ENCODE data around the gene IGSF8. TPM values are rescaled to one million over a fixed set of nuclear protein-coding genes. Genes with fewer than 3 reads are reported as not detected.

IGSF8 gene
- total RNA-seq, 1 donor from 2014 or later, result 37.5 TPM

GRCh38 chr1:160101717-160102522, 3.5 kb upstream of the IGSF8 start:
- Histone ChIP-seq H3K4me1 (peaks cover 19% of the 10 kb centered on the region), H3K4me3 (no peak overlapping the region), H3K27ac (peak overlapping the region; percentile 63), H3K36me3 (no peaks in the 10 kb centered on the region), H3K9me3 (no peaks in the 10 kb centered on the region), H3K27me3 (no peaks in the 10 kb centered on the region)
- ATAC-seq, result no peak
- no peak for DNase-seq
- intact Hi-C loops (cut with DNase I), result loop anchor here (5.0 kb wide), 1 partner anchor 190 kb away; no protein-coding TSS in a partner anchor
- TF ChIP-seq, protein P1, sequence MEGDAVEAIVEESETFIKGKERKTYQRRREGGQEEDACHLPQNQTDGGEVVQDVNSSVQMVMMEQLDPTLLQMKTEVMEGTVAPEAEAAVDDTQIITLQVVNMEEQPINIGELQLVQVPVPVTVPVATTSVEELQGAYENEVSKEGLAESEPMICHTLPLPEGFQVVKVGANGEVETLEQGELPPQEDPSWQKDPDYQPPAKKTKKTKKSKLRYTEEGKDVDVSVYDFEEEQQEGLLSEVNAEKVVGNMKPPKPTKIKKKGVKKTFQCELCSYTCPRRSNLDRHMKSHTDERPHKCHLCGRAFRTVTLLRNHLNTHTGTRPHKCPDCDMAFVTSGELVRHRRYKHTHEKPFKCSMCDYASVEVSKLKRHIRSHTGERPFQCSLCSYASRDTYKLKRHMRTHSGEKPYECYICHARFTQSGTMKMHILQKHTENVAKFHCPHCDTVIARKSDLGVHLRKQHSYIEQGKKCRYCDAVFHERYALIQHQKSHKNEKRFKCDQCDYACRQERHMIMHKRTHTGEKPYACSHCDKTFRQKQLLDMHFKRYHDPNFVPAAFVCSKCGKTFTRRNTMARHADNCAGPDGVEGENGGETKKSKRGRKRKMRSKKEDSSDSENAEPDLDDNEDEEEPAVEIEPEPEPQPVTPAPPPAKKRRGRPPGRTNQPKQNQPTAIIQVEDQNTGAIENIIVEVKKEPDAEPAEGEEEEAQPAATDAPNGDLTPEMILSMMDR (IDR thresholded peaks at IDR 0.05), result no peak

DNA sequence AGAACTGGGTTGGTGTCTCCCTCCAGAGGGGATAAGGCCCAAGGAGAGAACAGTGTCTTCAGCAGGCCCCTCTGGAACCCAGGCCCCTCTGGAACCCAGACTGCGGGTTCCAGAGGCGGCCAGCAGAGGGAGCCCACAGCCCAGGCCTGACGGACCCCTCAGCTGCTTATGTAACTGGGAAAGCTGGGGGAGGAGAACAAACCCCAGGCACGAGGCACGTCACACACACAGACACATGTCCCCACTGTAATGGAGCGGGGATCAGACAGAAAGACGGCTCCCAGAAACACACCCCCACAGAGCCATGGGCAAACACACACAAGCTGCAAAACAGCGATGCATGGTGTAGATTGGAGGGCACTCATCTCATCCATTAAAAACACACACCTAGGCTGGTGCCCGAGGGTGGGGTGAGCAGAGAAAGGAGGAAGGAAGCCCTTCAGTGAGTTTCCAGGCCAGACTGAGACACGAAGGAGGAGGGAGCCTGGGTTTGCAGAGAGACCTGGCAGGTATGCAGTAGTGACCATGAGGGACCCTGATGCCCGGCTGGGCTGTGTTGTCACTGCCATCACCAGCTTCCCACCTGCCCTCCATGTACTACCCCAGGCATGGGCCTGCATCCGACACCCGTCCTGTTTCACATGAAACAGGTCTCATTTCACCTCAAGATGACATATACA, 2.8 kb upstream of the IGSF8 start:
- no peaks in the 10 kb centered on the region for H3K27me3 ChIP-seq
- TF ChIP-seq, protein P1 (IDR thresholded peaks at IDR 0.05), result peak; percentile 85
- intact Hi-C loops (cut with DNase I), result loop anchor here (5.0 kb wide), 1 partner anchor 191 kb away; no protein-coding TSS in a partner anchor
- H3K4me3 ChIP-seq, result no peak overlapping the region
- ATAC-seq, result peak; percentile 64
- no peaks in the 10 kb centered on the region for H3K36me3 ChIP-seq
- peak; percentile 89 for DNase-seq
- peak overlapping the region; percentile 63 for H3K27ac ChIP-seq
- H3K9me3 ChIP-seq, result no peaks in the 10 kb centered on the region
- peaks cover 26% of the 10 kb centered on the region for H3K4me1 ChIP-seq

GRCh38 chr1:160099716-160100375, 1.4 kb upstream of the IGSF8 start:
- intact Hi-C loops (cut with DNase I), result loop anchor here (5.0 kb wide), 1 partner anchor 192 kb away; no protein-coding TSS in a partner anchor

DNA sequence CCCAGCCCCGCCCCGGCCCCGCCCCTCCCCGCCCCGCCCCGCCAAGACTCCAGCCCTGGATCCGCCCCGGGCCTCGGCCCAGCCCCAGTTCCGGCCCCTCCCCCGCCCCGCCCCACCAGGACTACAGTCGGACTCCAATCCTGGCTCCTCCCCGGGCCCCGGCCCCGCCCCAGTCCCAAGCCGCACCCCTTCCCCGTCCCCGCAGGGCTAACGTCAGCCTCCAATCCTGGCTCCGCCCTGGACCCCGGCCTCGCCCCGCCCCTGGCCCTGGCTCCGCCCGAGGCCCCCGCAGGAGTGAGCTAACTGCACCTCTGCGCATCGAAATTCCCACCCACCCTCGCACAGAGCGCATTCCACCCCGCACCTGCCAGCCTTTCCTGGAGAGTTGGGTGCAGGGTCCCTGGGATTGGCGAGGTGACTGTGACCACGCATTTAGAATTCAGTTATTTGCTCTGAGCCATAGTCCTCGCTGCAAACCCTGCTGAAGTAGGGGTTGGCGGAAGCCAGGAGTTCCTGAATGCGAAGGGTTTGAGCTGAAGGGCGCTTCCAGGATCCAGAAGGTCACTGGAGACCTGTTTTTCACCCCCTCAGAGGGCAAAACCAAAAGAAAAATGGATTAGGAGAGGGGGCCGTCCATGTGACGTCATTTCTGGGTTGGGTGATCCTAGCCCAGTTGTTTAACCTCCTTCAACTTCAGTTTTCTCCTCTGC, 588 bp upstream of the IGSF8 start:
- Histone ChIP-seq H3K27me3 (no peaks in the 10 kb centered on the region), H3K4me1 (peaks cover 28% of the 10 kb centered on the region), H3K4me3 (peak overlapping the region; percentile 77), H3K27ac (peak overlapping the region; percentile 98), H3K36me3 (peaks cover 7% of the 10 kb centered on the region), H3K9me3 (no peaks in the 10 kb centered on the region)
- TF ChIP-seq, protein P1 (IDR thresholded peaks at IDR 0.05), result no peak
- ATAC-seq, result peak; percentile 89
- intact Hi-C loops (cut with DNase I), result no loop called here
- peak; percentile 99 for DNase-seq

More at GRCh38 chr1:160099716-160100375, 1.4 kb upstream of the IGSF8 start:
- Histone ChIP-seq H3K27ac (peak overlapping the region; percentile 98), H3K9me3 (no peaks in the 10 kb centered on the region), H3K27me3 (no peaks in the 10 kb centered on the region), H3K36me3 (no peaks in the 10 kb centered on the region), H3K4me1 (peaks cover 28% of the 10 kb centered on the region), H3K4me3 (no peak overlapping the region)
- TF ChIP-seq, protein P1 (IDR thresholded peaks at IDR 0.05), result no peak
- DNase-seq (peak; percentile 26), ATAC-seq (no peak)
